PC-3 (cell line): ENCODE data around the gene FOXD3.

Experiments used
- CTCF ChIP-seq: fragments of 300-600 bp; sonication (generic); conservative IDR thresholded peaks from 2 replicates; pipeline ENCODE4 v1.5.1; 2017; ENCODE audit warnings: antibody characterized with exemption, low read depth, mild to moderate bottlenecking, low read length
- EZH2 ChIP-seq: fragments of 300-600 bp; sonication (generic); IDR thresholded peaks from one replicate; pipeline ENCODE4 v1.6.1; 2017; ENCODE audit warnings: antibody characterized with exemption, mild to moderate bottlenecking, low read length; ENCODE audit not compliant: unreplicated experiment

- TF ChIP-seq CTCF (no peak), EZH2 (no peak)
These were observed 21.6 kb downstream of the FOXD3 start for GRCh38 chr1:63343922-63344321.
